ENCODE results near the gene MAP7D3. TPM values are rescaled to one million over a fixed set of nuclear protein-coding genes. Genes with fewer than 3 reads are reported as not detected.
A peak's percentile ranks its signal among the peaks of the same experiment; 100 is the strongest.
"Not testable (repeated sequence)": the region's sequence is repeated elsewhere in the genome, so short reads cannot be mapped to it uniquely, and the experiment has no call there.

MAP7D3 gene
- total and polyA plus RNA-seq, 4 donors: 7.7 to 13.7 (median 8.7) TPM

- Histone ChIP-seq H3K4me3 (ENCODE audit: low read depth, low read length) (no peak overlapping the region), H3K27ac (ENCODE audit: low read depth, low read length) (no peak overlapping the region), H3K36me3 (ENCODE audit: control insufficient read depth, insufficient read depth, low read length) (no peaks in the 10 kb centered on the region), H3K9me3 (ENCODE audit: control insufficient read depth, insufficient read depth, low read length) (no peaks in the 10 kb centered on the region), H3K4me1 (ENCODE audit: control insufficient read depth, insufficient read depth, low read length) (no peaks in the 10 kb centered on the region), H3K27me3 (ENCODE audit: control insufficient read depth, insufficient read depth, low read length) (peaks cover 3% of the 10 kb centered on the region)
- DNase-seq (ENCODE audit: low read depth in 4 of 6, low spot score in 6 of 6): no peak
- 33% methylated on average over 1 of the region's 1 CpG for WGBS (ENCODE audit: insufficient coverage)
Measured at GRCh38 chrX:136258951-136259350, 7.8 kb upstream of the MAP7D3 start.

GRCh38 chrX:136256026-136256425 lies 4.8 kb upstream of the MAP7D3 start:
- Histone ChIP-seq H3K4me1 (ENCODE audit: control insufficient read depth, insufficient read depth, low read length) (no peaks in the 10 kb centered on the region), H3K36me3 (ENCODE audit: control insufficient read depth, insufficient read depth, low read length) (no peaks in the 10 kb centered on the region), H3K27ac (ENCODE audit: low read depth, low read length) (no peak overlapping the region), H3K9me3 (ENCODE audit: control insufficient read depth, insufficient read depth, low read length) (peaks cover 2% of the 10 kb centered on the region), H3K4me3 (ENCODE audit: low read depth, low read length) (no peak overlapping the region), H3K27me3 (ENCODE audit: control insufficient read depth, insufficient read depth, low read length) (peaks cover 3% of the 10 kb centered on the region)
- WGBS (ENCODE audit: insufficient coverage): 44% methylated on average over 5 of the region's 7 CpGs
- DNase-seq (ENCODE audit: low read depth in 4 of 6, low spot score in 6 of 6): no peak

GRCh38 chrX:136255541-136255940 lies 4.3 kb upstream of the MAP7D3 start:
- H3K27me3 ChIP-seq (ENCODE audit: control insufficient read depth, insufficient read depth, low read length): peaks cover 3% of the 10 kb centered on the region
- no CpG with 5 or more reads among the region's 5 CpGs for WGBS (ENCODE audit: insufficient coverage)
- peaks cover 2% of the 10 kb centered on the region for H3K9me3 ChIP-seq (ENCODE audit: control insufficient read depth, insufficient read depth, low read length)
- no peaks in the 10 kb centered on the region for H3K4me1 ChIP-seq (ENCODE audit: control insufficient read depth, insufficient read depth, low read length)
- no peaks in the 10 kb centered on the region for H3K36me3 ChIP-seq (ENCODE audit: control insufficient read depth, insufficient read depth, low read length)
- no peak overlapping the region for H3K27ac ChIP-seq (ENCODE audit: low read depth, low read length)
- H3K4me3 ChIP-seq (ENCODE audit: low read depth, low read length): no peak overlapping the region
- no peak for DNase-seq (ENCODE audit: low read depth in 4 of 6, low spot score in 6 of 6)

GRCh38 chrX:136250191-136251040 lies 784 bp downstream of the MAP7D3 start:
- peak in 1 of 6 donors; percentile 17 for DNase-seq (ENCODE audit: low read depth in 4 of 6, low spot score in 6 of 6)
- Histone ChIP-seq H3K27ac (ENCODE audit: low read depth, low read length) (no peak overlapping the region), H3K4me1 (ENCODE audit: control insufficient read depth, insufficient read depth, low read length) (no peaks in the 10 kb centered on the region), H3K4me3 (ENCODE audit: low read depth, low read length) (peak overlapping the region; percentile 56), H3K27me3 (ENCODE audit: control insufficient read depth, insufficient read depth, low read length) (no peaks in the 10 kb centered on the region), H3K36me3 (ENCODE audit: control insufficient read depth, insufficient read depth, low read length) (no peaks in the 10 kb centered on the region), H3K9me3 (ENCODE audit: control insufficient read depth, insufficient read depth, low read length) (peaks cover 2% of the 10 kb centered on the region)
- 17% methylated on average over 50 of the region's 53 CpGs for WGBS (ENCODE audit: insufficient coverage)

GRCh38 chrX:136246201-136246600 lies 5.0 kb downstream of the MAP7D3 start:
- DNase-seq (ENCODE audit: low read depth in 4 of 6, low spot score in 6 of 6): no peak
- WGBS (ENCODE audit: insufficient coverage): no CpG with 5 or more reads among the region's 6 CpGs
- Histone ChIP-seq H3K4me3 (ENCODE audit: low read depth, low read length) (no peak overlapping the region), H3K9me3 (ENCODE audit: control insufficient read depth, insufficient read depth, low read length) (no peaks in the 10 kb centered on the region), H3K27me3 (ENCODE audit: control insufficient read depth, insufficient read depth, low read length) (no peaks in the 10 kb centered on the region), H3K4me1 (ENCODE audit: control insufficient read depth, insufficient read depth, low read length) (no peaks in the 10 kb centered on the region), H3K27ac (ENCODE audit: low read depth, low read length) (no peak overlapping the region), H3K36me3 (ENCODE audit: control insufficient read depth, insufficient read depth, low read length) (no peaks in the 10 kb centered on the region)

- not testable (repeated sequence) for H3K4me1 ChIP-seq (ENCODE audit: control insufficient read depth, insufficient read depth, low read length); H3K4me3 ChIP-seq (ENCODE audit: low read depth, low read length); DNase-seq (ENCODE audit: low read depth in 4 of 6, low spot score in 6 of 6); H3K27ac ChIP-seq (ENCODE audit: low read depth, low read length); H3K9me3 ChIP-seq (ENCODE audit: control insufficient read depth, insufficient read depth, low read length); H3K36me3 ChIP-seq (ENCODE audit: control insufficient read depth, insufficient read depth, low read length); H3K27me3 ChIP-seq (ENCODE audit: control insufficient read depth, insufficient read depth, low read length)
- no CpG with 5 or more reads among the region's 4 CpGs for WGBS (ENCODE audit: insufficient coverage)
Measured at GRCh38 chrX:136237849-136238248, 13.4 kb downstream of the MAP7D3 start.

- Histone ChIP-seq H3K36me3 (ENCODE audit: control insufficient read depth, insufficient read depth, low read length) (no peaks in the 10 kb centered on the region), H3K27me3 (ENCODE audit: control insufficient read depth, insufficient read depth, low read length) (no peaks in the 10 kb centered on the region), H3K9me3 (ENCODE audit: control insufficient read depth, insufficient read depth, low read length) (no peaks in the 10 kb centered on the region), H3K27ac (ENCODE audit: low read depth, low read length) (no peak overlapping the region), H3K4me3 (ENCODE audit: low read depth, low read length) (no peak overlapping the region), H3K4me1 (ENCODE audit: control insufficient read depth, insufficient read depth, low read length) (no peaks in the 10 kb centered on the region)
- WGBS (ENCODE audit: insufficient coverage): no CpG with 5 or more reads among the region's 3 CpGs
- no peak for DNase-seq (ENCODE audit: low read depth in 4 of 6, low spot score in 6 of 6)
Measured at GRCh38 chrX:136237074-136237473, 14.1 kb downstream of the MAP7D3 start.

- no peaks in the 10 kb centered on the region for H3K4me1 ChIP-seq (ENCODE audit: control insufficient read depth, insufficient read depth, low read length)
- WGBS (ENCODE audit: insufficient coverage): no CpG with 5 or more reads among the region's 3 CpGs
- H3K36me3 ChIP-seq (ENCODE audit: control insufficient read depth, insufficient read depth, low read length): peaks cover 5% of the 10 kb centered on the region
- DNase-seq (ENCODE audit: low read depth in 4 of 6, low spot score in 6 of 6): no peak
- no peak overlapping the region for H3K27ac ChIP-seq (ENCODE audit: low read depth, low read length)
- no peak overlapping the region for H3K4me3 ChIP-seq (ENCODE audit: low read depth, low read length)
- H3K9me3 ChIP-seq (ENCODE audit: control insufficient read depth, insufficient read depth, low read length): no peaks in the 10 kb centered on the region
- H3K27me3 ChIP-seq (ENCODE audit: control insufficient read depth, insufficient read depth, low read length): peaks cover 5% of the 10 kb centered on the region
Measured at GRCh38 chrX:136228839-136229207, 22.4 kb downstream of the MAP7D3 start.

- DNase-seq (ENCODE audit: low read depth in 4 of 6, low spot score in 6 of 6): no peak
- WGBS (ENCODE audit: insufficient coverage): 80% methylated on average over 2 of the region's 8 CpGs
- Histone ChIP-seq H3K9me3 (ENCODE audit: control insufficient read depth, insufficient read depth, low read length) (no peaks in the 10 kb centered on the region), H3K4me1 (ENCODE audit: control insufficient read depth, insufficient read depth, low read length) (no peaks in the 10 kb centered on the region), H3K27ac (ENCODE audit: low read depth, low read length) (no peak overlapping the region), H3K36me3 (ENCODE audit: control insufficient read depth, insufficient read depth, low read length) (peaks cover 5% of the 10 kb centered on the region), H3K4me3 (ENCODE audit: low read depth, low read length) (no peak overlapping the region), H3K27me3 (ENCODE audit: control insufficient read depth, insufficient read depth, low read length) (peaks cover 5% of the 10 kb centered on the region)
Measured at GRCh38 chrX:136227948-136228838, 23.0 kb downstream of the MAP7D3 start.

Data from spinal cord (tissue), 10 donors.